ENCODE measurements around the gene CDK15. TPM values are rescaled to one million over a fixed set of nuclear protein-coding genes. Genes with fewer than 3 reads are reported as not detected.

Gene CDK15
- total RNA-seq, 4 donors from 2014 or later = 0.83 to 3.9 (median 1.4) TPM

DNA sequence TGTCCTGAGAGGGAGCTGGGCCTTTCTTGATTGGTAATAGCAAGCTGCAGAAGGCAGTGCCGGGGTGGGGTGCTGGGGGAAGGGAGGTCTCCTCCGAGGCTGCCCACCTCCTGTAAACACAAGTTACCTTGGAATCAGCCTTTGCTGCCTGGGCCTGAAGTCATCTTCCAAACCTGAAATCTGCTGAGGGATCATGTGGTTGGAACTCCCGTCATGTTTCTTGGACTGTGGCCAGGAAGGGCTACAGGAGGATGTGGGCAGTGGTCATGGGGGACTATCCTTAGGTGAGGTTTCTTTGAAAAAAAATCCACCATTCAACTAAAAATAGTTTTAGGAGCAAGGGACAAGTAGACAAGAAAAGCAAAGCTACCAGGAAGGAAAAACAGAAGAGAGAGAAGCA lies 74.2 kb downstream of the CDK15 start:
- no peak for TF ChIP-seq EP300 (IDR thresholded peaks at IDR 0.05)
- no peak for TF ChIP-seq POLR2AphosphoS5 (IDR thresholded peaks at IDR 0.05)
- TF ChIP-seq, protein P1, sequence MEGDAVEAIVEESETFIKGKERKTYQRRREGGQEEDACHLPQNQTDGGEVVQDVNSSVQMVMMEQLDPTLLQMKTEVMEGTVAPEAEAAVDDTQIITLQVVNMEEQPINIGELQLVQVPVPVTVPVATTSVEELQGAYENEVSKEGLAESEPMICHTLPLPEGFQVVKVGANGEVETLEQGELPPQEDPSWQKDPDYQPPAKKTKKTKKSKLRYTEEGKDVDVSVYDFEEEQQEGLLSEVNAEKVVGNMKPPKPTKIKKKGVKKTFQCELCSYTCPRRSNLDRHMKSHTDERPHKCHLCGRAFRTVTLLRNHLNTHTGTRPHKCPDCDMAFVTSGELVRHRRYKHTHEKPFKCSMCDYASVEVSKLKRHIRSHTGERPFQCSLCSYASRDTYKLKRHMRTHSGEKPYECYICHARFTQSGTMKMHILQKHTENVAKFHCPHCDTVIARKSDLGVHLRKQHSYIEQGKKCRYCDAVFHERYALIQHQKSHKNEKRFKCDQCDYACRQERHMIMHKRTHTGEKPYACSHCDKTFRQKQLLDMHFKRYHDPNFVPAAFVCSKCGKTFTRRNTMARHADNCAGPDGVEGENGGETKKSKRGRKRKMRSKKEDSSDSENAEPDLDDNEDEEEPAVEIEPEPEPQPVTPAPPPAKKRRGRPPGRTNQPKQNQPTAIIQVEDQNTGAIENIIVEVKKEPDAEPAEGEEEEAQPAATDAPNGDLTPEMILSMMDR (IDR thresholded peaks at IDR 0.05) = no peak
- TF ChIP-seq POLR2A (IDR thresholded peaks at IDR 0.05; ENCODE audit: low read depth) = no peak
- intact Hi-C loops (cut with DNase I) = no loop called here
- Histone ChIP-seq H3K27ac (replicated peaks in 1 of 4) (no peak overlapping the region), H3K4me1 (peaks cover 20 to 31% (median 25%) of the 10 kb centered on the region in 4 donors), H3K4me3 (no peak overlapping the region), H3K9me3 (no peaks in the 10 kb centered on the region), H3K27me3 (no peaks in the 10 kb centered on the region), H3K36me3 (no peaks in the 10 kb centered on the region)
- no peak for DNase-seq (ENCODE audit: extremely low spot score)
- WGBS = 50% methylated on average over 3 of the region's 3 CpGs

DNA sequence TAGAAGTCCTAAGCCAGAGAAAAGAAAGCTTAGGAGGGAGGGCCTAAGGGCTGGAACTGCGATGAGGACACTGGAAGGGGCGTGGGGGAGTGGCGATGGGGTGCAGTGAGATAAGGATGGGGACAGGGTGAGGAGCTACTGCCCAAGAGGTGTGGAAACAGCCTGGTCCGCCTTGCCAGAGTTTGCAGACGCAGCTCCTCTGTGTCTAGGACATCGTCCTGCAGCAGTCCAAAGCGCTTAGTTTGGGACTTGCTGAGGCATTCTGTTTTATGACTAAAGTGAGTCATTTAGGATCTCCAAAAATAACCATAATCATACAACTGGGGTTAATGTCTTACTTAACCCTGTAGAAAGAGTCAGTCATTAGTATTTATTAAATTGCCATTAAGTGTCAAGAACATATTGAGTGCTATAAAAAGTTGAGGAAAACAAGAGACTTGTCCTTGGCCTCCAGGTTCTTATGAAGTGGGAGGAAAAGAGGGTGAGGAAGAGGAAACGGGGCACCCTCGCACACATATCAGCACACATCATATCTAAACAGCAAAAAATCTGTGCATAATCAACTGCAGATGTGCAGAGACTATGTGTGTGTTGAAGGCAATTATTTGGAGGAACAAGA lies 74.8 kb downstream of the CDK15 start:
- intact Hi-C loops (cut with DNase I) = no loop called here
- H3K27ac ChIP-seq (replicated peaks in 1 of 4) = no peak overlapping the region

DNA sequence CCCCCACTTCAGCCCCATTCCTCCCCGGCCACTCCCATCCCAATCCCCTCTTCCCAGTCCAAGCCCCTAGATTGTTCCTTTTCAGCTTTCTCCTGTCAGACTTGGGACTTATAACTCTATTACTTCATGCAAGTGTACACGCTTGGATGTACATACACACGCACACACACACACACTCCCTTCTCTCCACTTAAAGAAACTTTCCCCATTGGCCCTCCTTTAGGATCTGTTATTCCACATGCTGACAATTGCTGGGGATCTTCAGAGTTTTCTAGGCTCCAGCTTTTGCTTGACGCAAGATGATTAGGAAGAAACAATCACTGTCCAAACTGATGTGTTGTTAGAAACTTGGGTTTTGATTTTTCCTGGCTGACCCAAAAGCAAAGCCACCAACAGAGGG lies 75.4 kb downstream of the CDK15 start:
- 87% methylated on average over 4 of the region's 4 CpGs for WGBS
- TF ChIP-seq EP300 (IDR thresholded peaks at IDR 0.05) (no peak), POLR2A (IDR thresholded peaks at IDR 0.05; ENCODE audit: low read depth) (no peak), POLR2AphosphoS5 (IDR thresholded peaks at IDR 0.05) (no peak)
- TF ChIP-seq, protein P1 (IDR thresholded peaks at IDR 0.05) = no peak
- no peak for DNase-seq (ENCODE audit: extremely low spot score)
- Histone ChIP-seq H3K4me3 (no peak overlapping the region), H3K36me3 (no peaks in the 10 kb centered on the region), H3K27ac (replicated peaks in 1 of 4) (no peak overlapping the region), H3K9me3 (no peaks in the 10 kb centered on the region), H3K4me1 (peaks cover 20 to 31% (median 25%) of the 10 kb centered on the region in 4 donors), H3K27me3 (no peaks in the 10 kb centered on the region)
- intact Hi-C loops (cut with DNase I) = no loop called here

More for the DNA sequence above, 74.8 kb downstream of the CDK15 start:
- Histone ChIP-seq H3K4me3 (no peak overlapping the region), H3K9me3 (no peaks in the 10 kb centered on the region), H3K4me1 (peaks cover 20 to 31% (median 25%) of the 10 kb centered on the region in 4 donors), H3K27me3 (no peaks in the 10 kb centered on the region), H3K36me3 (no peaks in the 10 kb centered on the region)
- TF ChIP-seq EP300 (IDR thresholded peaks at IDR 0.05) = no peak
- TF ChIP-seq, protein P1 (IDR thresholded peaks at IDR 0.05) = no peak
- no peak for TF ChIP-seq POLR2AphosphoS5 (IDR thresholded peaks at IDR 0.05)
- TF ChIP-seq POLR2A (IDR thresholded peaks at IDR 0.05; ENCODE audit: low read depth) = no peak
- DNase-seq (ENCODE audit: extremely low spot score) = no peak
- WGBS = 77% methylated on average over 9 of the region's 9 CpGs

DNA sequence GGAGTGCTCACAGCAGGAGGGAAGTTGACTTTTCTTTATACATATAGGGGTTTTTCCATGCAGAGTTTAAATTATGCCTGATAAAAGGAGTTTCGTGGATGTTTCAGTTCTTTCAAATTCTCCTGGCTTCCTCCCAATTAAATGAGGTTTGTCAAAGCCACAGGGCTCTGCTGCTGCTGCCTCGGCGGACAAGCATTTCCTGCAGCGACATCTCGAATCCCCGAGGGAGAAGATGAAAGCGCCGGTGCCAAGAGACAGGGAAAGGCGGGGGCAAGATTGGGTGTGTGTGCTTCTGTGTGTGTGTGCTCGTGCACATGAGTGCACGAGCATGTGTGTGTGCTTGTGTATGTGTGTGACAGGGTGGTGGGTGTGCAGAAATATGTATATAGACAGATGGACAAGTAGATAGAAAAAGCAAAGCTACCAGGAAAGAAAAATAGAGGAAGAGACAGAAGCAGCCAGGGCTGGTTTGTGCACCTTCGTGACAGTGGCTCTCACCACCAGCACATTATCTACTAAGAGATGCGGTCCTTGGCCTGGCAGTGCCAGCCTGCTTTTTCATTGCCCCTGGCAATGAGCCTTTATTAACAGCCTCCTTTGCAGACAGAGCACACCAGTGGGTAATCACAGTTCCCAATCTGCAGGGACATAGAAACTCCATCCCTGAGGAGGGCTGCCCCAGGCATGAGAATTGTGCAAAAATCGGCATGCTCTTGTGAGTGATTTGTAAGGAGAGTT lies 76.2 kb downstream of the CDK15 start:
- H3K36me3 ChIP-seq = no peaks in the 10 kb centered on the region
- no peak for DNase-seq (ENCODE audit: extremely low spot score)
- WGBS = 37% methylated on average over 14 of the region's 14 CpGs
- H3K4me1 ChIP-seq = peaks cover 20 to 34% (median 25%) of the 10 kb centered on the region in 4 donors
- TF ChIP-seq, protein P1 (IDR thresholded peaks at IDR 0.05) = no peak
- TF ChIP-seq POLR2A (IDR thresholded peaks at IDR 0.05; ENCODE audit: low read depth) (no peak), EP300 (IDR thresholded peaks at IDR 0.05) (no peak), POLR2AphosphoS5 (IDR thresholded peaks at IDR 0.05) (no peak)
- intact Hi-C loops (cut with DNase I) = no loop called here
- H3K27ac ChIP-seq (replicated peaks in 1 of 4) = no peak overlapping the region
- H3K9me3 ChIP-seq = no peaks in the 10 kb centered on the region
- H3K27me3 ChIP-seq = no peaks in the 10 kb centered on the region
- H3K4me3 ChIP-seq = no peak overlapping the region
